GM15510 (cell line): Measurements from ENCODE around the gene OR51E1.

Experiments used
- POLR2A ChIP-seq: IDR thresholded peaks from 3 replicates; pipeline ENCODE4 v1.6.1; 2011; ENCODE audit warnings: borderline replicate concordance; ENCODE audit not compliant: insufficient read length; ENCODE audit errors: extremely low read depth

Gene OR51E1

GRCh38 chr11:4643682-4644081, at the start of gene OR51E1:
TSS of gene OR51E1 (plus strand) at chr11:4643982. CDS start at chr11:4652527, 8,545 bp downstream.
- no peak for TF ChIP-seq POLR2A

DNA sequence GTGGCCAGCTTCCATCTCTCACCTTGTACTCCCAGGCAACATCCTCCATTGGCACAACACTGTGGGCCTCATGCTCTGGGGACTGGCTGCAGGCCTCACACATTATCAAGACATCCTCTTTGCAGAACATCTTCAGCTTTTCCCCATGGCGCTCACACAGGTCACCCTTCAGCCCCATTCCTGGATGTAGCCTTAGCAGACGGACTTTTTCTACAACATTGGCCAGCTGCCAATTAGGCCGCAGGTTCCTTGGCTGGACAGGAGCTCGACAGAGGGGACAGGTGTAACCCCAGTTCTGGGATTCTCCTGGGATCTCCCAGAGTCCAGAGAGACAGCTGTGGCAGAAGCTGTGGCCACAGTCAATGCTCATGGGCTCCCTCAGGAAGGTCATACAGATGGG, 38.7 kb upstream of the OR51E1 start:
- no peak for TF ChIP-seq POLR2A

DNA sequence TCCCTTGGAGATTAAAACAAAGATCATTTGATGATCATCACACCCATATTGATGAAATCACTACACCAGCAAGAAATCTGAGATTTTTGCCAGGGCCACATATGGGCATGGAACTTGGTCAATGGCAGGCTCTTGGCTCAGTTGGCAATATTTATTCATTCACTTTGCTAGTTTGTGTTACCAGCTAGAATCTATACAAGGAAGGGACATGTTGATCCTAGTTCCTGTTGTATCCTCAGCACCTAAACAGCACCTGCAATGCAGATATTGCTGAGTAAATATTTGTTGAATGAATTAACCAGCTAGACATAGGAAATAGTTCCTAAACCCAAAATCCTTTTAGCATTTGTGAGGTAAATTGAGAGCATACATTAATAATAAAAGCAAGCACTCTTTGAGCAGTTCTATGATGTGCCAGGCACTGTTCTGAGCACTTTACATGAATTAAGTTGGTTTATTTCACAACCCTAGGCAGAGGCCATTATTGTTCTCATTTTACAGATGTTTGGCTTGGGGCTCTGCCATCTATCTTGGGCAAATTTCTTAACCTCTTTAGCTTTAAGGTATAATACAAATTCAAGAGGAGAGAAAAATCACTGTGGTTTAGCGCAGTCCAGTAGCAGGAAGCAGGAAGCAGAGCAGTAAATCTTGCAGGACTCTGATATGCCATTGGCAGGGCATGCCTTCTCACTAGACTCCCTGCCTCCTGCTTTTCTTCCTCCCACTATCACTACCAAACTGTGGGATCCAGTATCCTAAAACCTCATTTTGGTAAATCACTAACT, 37.4 kb upstream of the OR51E1 start:
- no peak for TF ChIP-seq POLR2A

DNA sequence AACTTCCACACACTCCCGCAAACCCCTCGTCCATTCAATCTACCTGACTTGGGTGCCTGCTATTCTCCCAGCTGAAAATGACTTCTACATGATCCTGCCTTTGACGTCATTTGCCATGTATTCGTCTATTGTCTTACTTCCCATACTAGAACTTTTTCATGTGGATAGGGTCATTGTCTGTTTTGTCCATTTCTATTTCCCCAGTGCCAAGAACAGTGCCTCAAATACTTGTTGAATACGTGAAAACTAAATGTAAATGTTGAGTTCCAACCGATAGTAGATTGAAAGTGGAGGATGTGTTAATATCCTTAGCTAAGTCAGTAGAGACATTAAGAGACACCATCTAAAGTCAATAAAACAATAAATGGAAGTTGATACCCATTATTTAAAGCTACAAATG, 36.7 kb upstream of the OR51E1 start:
- no peak for TF ChIP-seq POLR2A

- peak; percentile 84 for TF ChIP-seq POLR2A
These were observed 35.8 kb upstream of the OR51E1 start, which contains the start of gene TRIM68 for GRCh38 chr11:4607781-4608666. TSS of gene TRIM68 (minus strand) at chr11:4608231. CDS start at chr11:4605504, 2,727 bp downstream.

DNA sequence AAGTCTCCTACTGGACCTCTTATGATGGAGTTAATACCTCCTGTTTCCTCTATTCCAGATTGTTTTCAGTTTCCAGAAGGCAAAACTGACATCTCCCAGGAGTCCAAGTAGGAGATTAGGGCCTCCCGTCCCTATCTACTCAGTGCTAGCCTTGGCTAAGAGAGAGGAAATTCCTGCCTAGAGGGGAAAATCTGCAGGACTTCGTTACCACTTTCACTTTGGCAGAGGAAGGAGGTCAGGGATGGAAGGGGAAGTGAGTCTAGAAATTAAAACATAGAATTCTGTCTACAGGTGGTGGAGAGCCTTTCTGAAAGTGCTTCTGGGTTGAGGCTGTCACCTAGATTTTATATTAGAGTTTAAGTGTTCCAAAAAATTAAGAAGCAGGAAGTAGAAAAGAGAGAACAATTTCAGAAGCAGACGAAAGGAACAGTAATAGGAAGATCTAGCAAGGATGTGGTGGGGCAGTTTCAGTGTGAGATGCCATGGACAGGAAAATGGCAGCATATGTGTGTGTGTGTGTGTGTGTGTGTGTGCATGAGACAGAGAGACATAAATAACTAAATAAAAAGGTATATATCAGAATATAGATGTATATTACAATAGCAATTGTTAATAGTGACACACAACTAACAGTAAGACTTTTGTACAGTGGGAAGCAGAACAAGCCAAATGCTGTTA, 33.4 kb upstream of the OR51E1 start:
- TF ChIP-seq POLR2A = no peak

- no peak for TF ChIP-seq POLR2A
These were observed 31.8 kb upstream of the OR51E1 start for GRCh38 chr11:4611986-4612385.

GRCh38 chr11:4615856-4616444, 27.8 kb upstream of the OR51E1 start:
- no peak for TF ChIP-seq POLR2A

GRCh38 chr11:4619514-4619913, 24.3 kb upstream of the OR51E1 start:
- TF ChIP-seq POLR2A = no peak

- no peak for TF ChIP-seq POLR2A
These were observed 17.3 kb upstream of the OR51E1 start for GRCh38 chr11:4626207-4627099.

- TF ChIP-seq POLR2A = no peak
These were observed 7.6 kb upstream of the OR51E1 start for GRCh38 chr11:4636136-4636535.

DNA sequence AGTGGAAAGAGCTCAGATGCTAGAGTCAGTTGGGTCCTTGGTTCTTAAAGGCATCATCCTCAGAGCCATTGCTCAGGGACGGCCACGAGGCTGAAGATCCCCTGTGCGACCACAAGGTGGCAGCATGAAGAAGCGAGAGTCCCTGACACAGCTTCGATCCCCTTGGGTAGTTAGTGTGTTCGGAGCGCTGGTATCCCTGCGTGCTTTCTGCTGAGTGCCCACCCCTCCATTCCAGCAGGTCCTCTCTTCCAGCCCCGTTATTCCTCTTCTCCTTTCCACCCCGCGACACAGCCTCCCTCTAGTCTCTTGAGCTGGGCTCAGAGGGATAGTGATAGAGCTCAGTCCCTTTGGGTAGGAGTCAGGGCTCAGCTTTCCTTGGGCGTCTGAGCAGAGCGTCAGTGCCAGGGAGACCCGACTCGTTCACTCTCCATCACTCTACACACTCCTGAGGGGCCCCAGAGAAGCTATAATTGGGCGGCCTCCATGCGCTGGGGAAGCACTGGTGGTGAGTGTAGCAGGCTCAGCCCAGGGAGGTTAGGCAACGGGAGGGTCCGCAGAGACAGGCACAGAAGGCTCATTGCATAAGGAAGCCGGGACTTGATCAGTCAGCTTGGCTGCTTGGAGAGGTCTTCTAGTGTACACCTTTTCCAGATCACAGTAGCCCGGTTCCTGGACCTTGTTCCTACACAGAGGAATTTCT, 6.7 kb upstream of the OR51E1 start, which contains the start of gene OR51D1:
TSS of gene OR51D1 (plus strand) at position 516 of the 700 bp plus-strand sequence. CDS start 2,314 bp downstream, outside the sequence.
- no peak for TF ChIP-seq POLR2A

- TF ChIP-seq POLR2A = no peak
These were observed 6.1 kb upstream of the OR51E1 start for GRCh38 chr11:4637662-4638047.
